NCI-H128 (cell line): ENCODE measurements around the gene FBRSL1.

Experiments
- DNase-seq: peaks from one replicate; lab custom pipeline; 2025; ENCODE audit not compliant: unreplicated experiment; lab: John Stamatoyannopoulos, UW

The FBRSL1 gene

GRCh38 chr12:132537836-132538662, 48.1 kb downstream of the FBRSL1 start:
- no peak for DNase-seq

DNA sequence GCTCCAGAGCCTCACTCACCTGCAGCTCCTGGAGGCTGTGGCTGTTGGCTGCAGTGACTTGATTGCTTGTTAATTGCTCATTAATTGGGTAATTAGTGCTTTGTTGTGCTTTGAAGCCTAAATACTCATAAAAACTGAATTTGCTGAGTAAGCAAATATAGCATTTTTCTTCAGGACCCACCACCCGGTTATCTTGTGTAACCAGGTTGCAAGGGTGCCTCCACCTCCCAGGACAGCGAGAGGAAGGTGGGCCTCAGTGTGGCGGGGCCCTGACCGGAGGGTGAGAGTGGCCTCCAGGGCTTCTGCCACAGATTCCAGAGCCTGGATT, 48.7 kb downstream of the FBRSL1 start:
- DNase-seq = no peak

DNA sequence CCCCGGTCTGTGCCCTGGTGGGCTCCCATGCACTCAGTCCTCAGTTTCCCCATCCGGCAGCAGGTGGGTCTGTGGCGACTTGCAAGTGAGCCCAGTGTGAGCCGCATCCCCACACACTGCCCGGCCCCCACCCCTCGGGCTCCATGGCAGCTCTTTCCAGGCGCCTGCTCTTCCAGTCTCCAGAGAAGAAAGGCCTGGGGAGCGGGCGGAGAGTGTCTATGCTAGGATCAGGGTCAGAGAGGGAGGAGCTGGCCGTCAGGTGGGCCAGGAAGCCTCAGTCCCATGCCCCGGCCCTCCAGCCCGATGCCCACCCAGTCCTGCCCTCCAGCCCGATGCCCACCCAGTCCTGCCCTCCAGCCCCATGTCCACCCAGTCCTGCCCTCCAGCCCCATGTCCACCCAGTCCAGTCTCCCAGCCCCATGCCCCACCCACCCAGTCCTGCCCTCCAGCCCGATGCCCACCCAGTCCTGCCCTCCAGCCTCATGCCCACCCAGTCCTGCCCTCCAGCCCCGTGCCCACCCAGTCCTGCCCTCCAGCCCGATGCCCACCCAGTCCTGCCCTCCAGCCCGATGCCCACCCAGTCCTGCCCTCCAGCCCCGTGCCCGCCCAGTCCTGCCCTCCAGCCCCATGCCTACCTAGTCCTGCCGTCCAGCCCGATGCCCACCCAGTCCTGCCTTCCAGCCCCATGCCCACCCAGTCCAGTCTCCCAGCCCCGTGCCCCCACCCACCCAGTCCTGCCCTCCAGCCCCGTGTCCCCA, 49.2 kb downstream of the FBRSL1 start:
- no peak for DNase-seq

GRCh38 chr12:132540436-132540835, 50.5 kb downstream of the FBRSL1 start:
- DNase-seq = no peak

DNA sequence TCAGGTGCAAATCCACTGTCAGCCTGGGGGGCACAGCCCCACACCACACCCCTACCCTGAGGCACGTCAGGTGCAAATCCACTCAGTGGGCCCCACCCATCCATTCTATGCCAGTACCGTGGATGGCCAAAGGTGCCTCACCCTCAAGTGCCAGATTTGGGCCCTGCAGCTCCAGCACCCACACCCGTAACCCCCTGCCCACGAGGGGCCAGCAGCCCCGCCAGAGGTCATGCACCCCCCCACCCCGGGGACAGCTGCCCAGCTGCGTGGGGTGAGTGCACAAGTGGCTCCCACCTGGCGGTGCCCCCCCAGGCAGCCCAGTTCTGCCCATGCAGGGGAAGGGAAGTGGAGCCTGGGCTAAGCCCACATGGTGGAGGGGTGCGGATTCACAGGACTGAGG, 51.2 kb downstream of the FBRSL1 start:
- DNase-seq = no peak

DNA sequence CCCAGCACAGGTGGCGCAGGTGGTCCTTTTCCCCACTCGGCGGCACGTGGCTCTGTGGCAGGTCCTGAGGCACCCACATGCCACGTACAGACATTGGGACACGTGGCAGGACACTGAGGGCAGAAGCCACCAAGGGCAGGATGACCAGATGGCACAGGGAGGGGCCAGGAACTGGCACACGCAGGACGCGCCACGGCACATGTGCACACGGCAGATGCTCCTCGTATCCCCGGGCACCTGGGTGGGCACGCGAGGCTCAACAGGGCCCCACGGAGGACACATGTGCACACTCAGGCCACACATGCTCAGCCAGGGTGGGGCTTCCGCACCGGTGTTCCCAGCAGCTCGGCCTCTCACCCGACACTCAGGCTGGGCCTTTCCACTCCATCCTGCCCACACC, 52.0 kb downstream of the FBRSL1 start:
- DNase-seq = no peak

GRCh38 chr12:132542661-132543060, 52.7 kb downstream of the FBRSL1 start:
- no peak for DNase-seq

- no peak for DNase-seq
Measured at GRCh38 chr12:132543298-132544079, 53.5 kb downstream of the FBRSL1 start.

DNA sequence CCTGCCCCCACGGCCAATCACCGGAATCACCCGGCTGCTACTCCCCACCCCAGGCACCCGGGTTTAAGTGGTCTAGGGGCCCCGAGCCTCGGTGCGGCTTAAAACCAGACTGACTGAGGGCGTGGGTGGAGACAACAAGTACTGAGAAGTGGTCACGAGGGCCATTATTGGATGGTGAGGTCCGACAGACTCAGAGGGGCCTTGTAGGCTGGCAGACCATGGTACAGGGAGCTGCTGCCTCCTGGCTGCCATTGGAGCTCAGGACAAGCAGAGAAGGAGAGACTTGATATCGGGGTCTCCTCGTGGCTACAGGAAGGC, 54.1 kb downstream of the FBRSL1 start:
- DNase-seq = no peak

DNA sequence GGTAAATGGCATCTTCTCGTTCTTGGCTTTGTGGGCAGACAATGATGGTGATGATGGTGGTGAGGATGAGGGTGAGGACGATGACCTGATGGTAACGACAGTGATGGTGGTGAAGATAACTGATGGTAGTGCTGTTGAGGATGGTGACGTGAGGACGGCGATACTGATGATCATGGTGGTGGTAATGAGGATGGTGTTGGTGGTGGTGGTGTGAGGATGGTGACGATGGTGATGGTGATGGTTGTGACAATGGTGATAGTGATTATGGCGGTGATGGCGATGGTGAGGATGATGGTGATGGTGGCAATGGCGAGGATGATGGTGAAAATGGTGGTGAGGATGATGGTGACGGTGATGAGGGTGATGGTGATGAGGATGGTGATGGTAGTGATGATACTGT, 54.5 kb downstream of the FBRSL1 start:
- no peak for DNase-seq

GRCh38 chr12:132545164-132545953, 55.4 kb downstream of the FBRSL1 start:
- DNase-seq = no peak

DNA sequence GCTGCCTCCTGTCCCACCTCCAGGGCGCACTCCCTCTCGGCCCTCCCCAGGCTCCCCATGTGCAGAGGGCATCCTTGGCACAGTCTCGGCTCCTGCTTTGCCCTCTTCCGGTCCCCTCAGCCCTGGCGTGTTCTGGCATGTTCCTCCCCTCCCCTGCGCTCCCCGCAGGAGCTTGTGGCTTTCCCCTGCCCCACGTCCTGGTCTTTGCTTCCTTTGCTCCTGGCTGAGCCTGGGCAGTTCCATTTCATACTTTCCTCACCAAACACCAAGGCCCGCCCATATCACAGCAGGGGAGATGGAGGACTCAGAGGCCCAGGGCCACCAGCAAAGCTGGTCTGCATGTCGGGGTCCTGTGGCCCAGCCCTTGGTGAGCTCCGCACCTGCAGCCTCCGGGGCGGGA, 56.0 kb downstream of the FBRSL1 start:
- no peak for DNase-seq

GRCh38 chr12:132546647-132547046, 56.7 kb downstream of the FBRSL1 start:
- no peak for DNase-seq

DNA sequence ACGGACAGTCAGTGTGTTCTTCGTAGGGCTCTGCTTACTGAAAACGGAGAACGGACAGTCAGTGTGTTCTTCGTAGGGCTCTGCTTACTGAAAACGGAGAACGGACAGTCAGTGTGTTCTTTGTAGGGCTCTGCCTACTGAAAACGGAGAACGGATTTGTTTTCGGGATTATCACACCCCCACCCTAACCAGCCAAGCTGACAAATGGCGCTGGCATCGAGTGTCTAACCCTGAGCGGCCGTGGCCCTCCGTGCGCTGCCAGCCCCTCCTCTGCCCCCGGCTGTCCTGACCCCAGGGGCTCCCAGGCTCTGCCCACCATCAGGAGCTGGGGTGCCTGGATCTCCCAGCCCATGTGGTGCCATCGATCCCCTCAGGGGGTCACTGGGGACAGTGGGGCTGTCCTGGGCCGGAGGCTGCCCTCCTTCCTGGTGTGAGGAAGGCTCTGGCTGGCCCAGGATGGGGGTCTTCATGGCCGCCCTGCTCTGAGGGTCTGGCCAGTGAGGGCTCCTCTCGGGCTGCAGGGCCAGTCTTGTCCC, 57.3 kb downstream of the FBRSL1 start:
- no peak for DNase-seq

DNA sequence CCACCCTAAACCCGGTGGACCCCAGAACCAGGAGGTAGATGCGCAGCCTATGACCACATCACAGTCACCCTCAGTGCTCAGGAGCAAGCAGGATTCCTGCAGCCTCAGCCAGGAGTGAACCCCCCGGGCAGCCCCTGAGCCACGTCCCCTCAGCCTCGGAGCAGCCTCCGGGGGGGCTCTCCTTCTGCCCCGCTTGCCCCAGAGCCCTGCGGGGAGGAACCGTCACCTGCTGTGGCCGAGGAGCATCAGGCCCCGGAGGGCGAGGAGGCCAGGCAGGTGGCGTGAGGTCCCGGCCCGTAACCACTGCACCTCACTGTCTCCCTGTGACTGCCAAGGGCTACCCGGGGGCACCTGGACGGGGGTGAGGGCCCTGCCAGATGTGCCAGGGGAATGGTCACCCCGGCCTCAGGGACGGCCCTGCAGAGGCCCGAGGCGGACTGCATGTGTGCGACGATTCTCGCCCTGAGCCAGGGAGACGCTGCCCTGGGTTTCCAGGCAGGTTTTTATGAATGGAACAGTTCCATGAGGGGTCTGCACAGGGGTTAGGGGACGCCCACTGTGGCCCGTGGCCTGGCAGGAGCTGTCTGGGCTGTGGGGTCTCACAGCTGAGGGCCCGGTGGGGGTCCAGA, 58.6 kb downstream of the FBRSL1 start:
- DNase-seq = no peak

GRCh38 chr12:132549059-132549458, 59.1 kb downstream of the FBRSL1 start:
- no peak for DNase-seq

- no peak for DNase-seq
Measured at GRCh38 chr12:132550014-132550802, 60.3 kb downstream of the FBRSL1 start.

- DNase-seq = no peak
Measured at GRCh38 chr12:132550830-132551640, 61.1 kb downstream of the FBRSL1 start.

- no peak for DNase-seq
Measured at GRCh38 chr12:132551641-132552031, 61.7 kb downstream of the FBRSL1 start.
